T-helper 1 cell treated with Interleukin-12 subunit alpha and Interleukin-12 subunit beta and Interleukin-4 antibody, amounts not matched to agents 30 μg/mL and 1 μg/mL, for 36 hours (primary cell): ENCODE data around the gene SYNGR1.

ENCODE experiments used
- H3K27ac Mint-ChIP-seq: one replicate; pipeline ENCODE4 v1.8.0; 2021; ENCODE audit warnings: mild to moderate bottlenecking, mixed read lengths
- H3K27me3 Mint-ChIP-seq: one replicate; pipeline ENCODE4 v1.8.0; 2021; ENCODE audit warnings: low read depth, mixed read lengths
- H3K36me3 Mint-ChIP-seq: one replicate; pipeline ENCODE4 v1.8.0; 2021; ENCODE audit warnings: low read depth, mixed read lengths
- H3K4me1 Mint-ChIP-seq: one replicate; pipeline ENCODE4 v1.8.0; 2021; ENCODE audit warnings: low read depth, mixed read lengths
- H3K4me3 Mint-ChIP-seq: one replicate; pipeline ENCODE4 v1.8.0; 2021; ENCODE audit warnings: mild to moderate bottlenecking, moderate library complexity, mixed read lengths
- H3K9me3 Mint-ChIP-seq: one replicate; pipeline ENCODE4 v1.8.0; 2021; ENCODE audit warnings: mixed read lengths

Gene SYNGR1

GRCh38 chr22:39414886-39415285, 65.1 kb downstream of the SYNGR1 start:
- Mint-ChIP-seq H3K36me3 (peaks cover 18% of the 10 kb centered on the region), H3K4me1 (peaks cover 23% of the 10 kb centered on the region), H3K27me3 (no peaks in the 10 kb centered on the region), H3K27ac (no peak overlapping the region), H3K4me3 (no peak overlapping the region), H3K9me3 (no peaks in the 10 kb centered on the region)

GRCh38 chr22:39415506-39415905, 65.7 kb downstream of the SYNGR1 start:
- Mint-ChIP-seq H3K4me3 (no peak overlapping the region), H3K9me3 (no peaks in the 10 kb centered on the region), H3K36me3 (peaks cover 17% of the 10 kb centered on the region), H3K27ac (no peak overlapping the region), H3K27me3 (no peaks in the 10 kb centered on the region), H3K4me1 (peaks cover 23% of the 10 kb centered on the region)

- Mint-ChIP-seq H3K4me3 (no peak overlapping the region), H3K27me3 (no peaks in the 10 kb centered on the region), H3K9me3 (no peaks in the 10 kb centered on the region), H3K4me1 (peaks cover 20% of the 10 kb centered on the region), H3K27ac (no peak overlapping the region), H3K36me3 (peaks cover 14% of the 10 kb centered on the region)
Observed at GRCh38 chr22:39416319-39416718, 66.5 kb downstream of the SYNGR1 start.

- H3K9me3 Mint-ChIP-seq, result no peaks in the 10 kb centered on the region
- H3K27ac Mint-ChIP-seq, result no peak overlapping the region
- H3K4me1 Mint-ChIP-seq, result peaks cover 9% of the 10 kb centered on the region
- peaks cover 21% of the 10 kb centered on the region for H3K36me3 Mint-ChIP-seq
- no peak overlapping the region for H3K4me3 Mint-ChIP-seq
- no peaks in the 10 kb centered on the region for H3K27me3 Mint-ChIP-seq
Observed at GRCh38 chr22:39417641-39418040, 67.8 kb downstream of the SYNGR1 start.

GRCh38 chr22:39418696-39419095, 68.9 kb downstream of the SYNGR1 start:
- Mint-ChIP-seq H3K9me3 (no peaks in the 10 kb centered on the region), H3K4me3 (no peak overlapping the region), H3K36me3 (peaks cover 23% of the 10 kb centered on the region), H3K27ac (no peak overlapping the region), H3K27me3 (no peaks in the 10 kb centered on the region), H3K4me1 (peaks cover 5% of the 10 kb centered on the region)

- H3K4me3 Mint-ChIP-seq, result no peak overlapping the region
- no peaks in the 10 kb centered on the region for H3K27me3 Mint-ChIP-seq
- peaks cover 25% of the 10 kb centered on the region for H3K36me3 Mint-ChIP-seq
- H3K4me1 Mint-ChIP-seq, result peaks cover 1% of the 10 kb centered on the region
- no peak overlapping the region for H3K27ac Mint-ChIP-seq
- H3K9me3 Mint-ChIP-seq, result no peaks in the 10 kb centered on the region
Observed at GRCh38 chr22:39419096-39419495, 69.3 kb downstream of the SYNGR1 start.

GRCh38 chr22:39419911-39420310, 70.1 kb downstream of the SYNGR1 start:
- Mint-ChIP-seq H3K4me1 (no peaks in the 10 kb centered on the region), H3K27me3 (no peaks in the 10 kb centered on the region), H3K9me3 (no peaks in the 10 kb centered on the region), H3K36me3 (peaks cover 27% of the 10 kb centered on the region), H3K27ac (no peak overlapping the region), H3K4me3 (no peak overlapping the region)

GRCh38 chr22:39421691-39422090, 71.9 kb downstream of the SYNGR1 start:
- Mint-ChIP-seq H3K27me3 (no peaks in the 10 kb centered on the region), H3K4me1 (no peaks in the 10 kb centered on the region), H3K9me3 (no peaks in the 10 kb centered on the region), H3K36me3 (peaks cover 27% of the 10 kb centered on the region), H3K4me3 (no peak overlapping the region), H3K27ac (no peak overlapping the region)

- Mint-ChIP-seq H3K4me3 (no peak overlapping the region), H3K27ac (no peak overlapping the region), H3K27me3 (no peaks in the 10 kb centered on the region), H3K9me3 (no peaks in the 10 kb centered on the region), H3K36me3 (peaks cover 29% of the 10 kb centered on the region), H3K4me1 (no peaks in the 10 kb centered on the region)
Observed at GRCh38 chr22:39422101-39422500, 72.3 kb downstream of the SYNGR1 start.

GRCh38 chr22:39422721-39423120, 72.9 kb downstream of the SYNGR1 start:
- H3K27me3 Mint-ChIP-seq, result no peaks in the 10 kb centered on the region
- H3K36me3 Mint-ChIP-seq, result peaks cover 29% of the 10 kb centered on the region

GRCh38 chr22:39423976-39424375, 74.2 kb downstream of the SYNGR1 start:
- no peak overlapping the region for H3K4me3 Mint-ChIP-seq
- H3K27ac Mint-ChIP-seq, result no peak overlapping the region
- no peaks in the 10 kb centered on the region for H3K27me3 Mint-ChIP-seq
- no peaks in the 10 kb centered on the region for H3K4me1 Mint-ChIP-seq
- H3K36me3 Mint-ChIP-seq, result peaks cover 24% of the 10 kb centered on the region
- no peaks in the 10 kb centered on the region for H3K9me3 Mint-ChIP-seq

More at GRCh38 chr22:39422721-39423120, 72.9 kb downstream of the SYNGR1 start:
- Mint-ChIP-seq H3K9me3 (no peaks in the 10 kb centered on the region), H3K4me3 (no peak overlapping the region), H3K4me1 (no peaks in the 10 kb centered on the region), H3K27ac (no peak overlapping the region)

- Mint-ChIP-seq H3K4me3 (no peak overlapping the region), H3K36me3 (peaks cover 18% of the 10 kb centered on the region), H3K27ac (no peak overlapping the region), H3K27me3 (no peaks in the 10 kb centered on the region), H3K9me3 (no peaks in the 10 kb centered on the region), H3K4me1 (no peaks in the 10 kb centered on the region)
Observed at GRCh38 chr22:39426380-39427043, 76.7 kb downstream of the SYNGR1 start.

- H3K36me3 Mint-ChIP-seq, result peaks cover 11% of the 10 kb centered on the region
- no peaks in the 10 kb centered on the region for H3K4me1 Mint-ChIP-seq
- H3K27ac Mint-ChIP-seq, result no peak overlapping the region
- no peaks in the 10 kb centered on the region for H3K27me3 Mint-ChIP-seq
- H3K4me3 Mint-ChIP-seq, result no peak overlapping the region
- no peaks in the 10 kb centered on the region for H3K9me3 Mint-ChIP-seq
Observed at GRCh38 chr22:39427751-39428596, 78.2 kb downstream of the SYNGR1 start.

- H3K4me1 Mint-ChIP-seq, result no peaks in the 10 kb centered on the region
- H3K27me3 Mint-ChIP-seq, result no peaks in the 10 kb centered on the region
- H3K36me3 Mint-ChIP-seq, result peaks cover 10% of the 10 kb centered on the region
- no peak overlapping the region for H3K4me3 Mint-ChIP-seq
- no peak overlapping the region for H3K27ac Mint-ChIP-seq
- H3K9me3 Mint-ChIP-seq, result no peaks in the 10 kb centered on the region
Observed at GRCh38 chr22:39428597-39429071, 78.8 kb downstream of the SYNGR1 start.

GRCh38 chr22:39429186-39429585, 79.4 kb downstream of the SYNGR1 start:
- H3K9me3 Mint-ChIP-seq, result no peaks in the 10 kb centered on the region
- H3K36me3 Mint-ChIP-seq, result peaks cover 6% of the 10 kb centered on the region

More at GRCh38 chr22:39429186-39429585, 79.4 kb downstream of the SYNGR1 start:
- Mint-ChIP-seq H3K27me3 (no peaks in the 10 kb centered on the region), H3K27ac (no peak overlapping the region), H3K4me3 (no peak overlapping the region), H3K4me1 (no peaks in the 10 kb centered on the region)
